Myocyte (in vitro differentiated cells): ENCODE data around the gene ZNF581. TPM values are rescaled to one million over a fixed set of nuclear protein-coding genes. Genes with fewer than 3 reads are reported as not detected.

Experiments
- DNase-seq: peaks from one replicate; pipeline ENCODE4 v3.0.0-alpha.2; 2012; ENCODE audit warnings: low read depth
- total RNA-seq: library from RNA; depleted of rRNA; stranded (reverse); fragments of >200 nt; gene quantifications from 2 replicates; pipeline ENCODE4 v1.2.3, GENCODE V29; 2014

The ZNF581 gene
- total RNA-seq, 1 donor from 2014 or later: 11.4 TPM

DNA sequence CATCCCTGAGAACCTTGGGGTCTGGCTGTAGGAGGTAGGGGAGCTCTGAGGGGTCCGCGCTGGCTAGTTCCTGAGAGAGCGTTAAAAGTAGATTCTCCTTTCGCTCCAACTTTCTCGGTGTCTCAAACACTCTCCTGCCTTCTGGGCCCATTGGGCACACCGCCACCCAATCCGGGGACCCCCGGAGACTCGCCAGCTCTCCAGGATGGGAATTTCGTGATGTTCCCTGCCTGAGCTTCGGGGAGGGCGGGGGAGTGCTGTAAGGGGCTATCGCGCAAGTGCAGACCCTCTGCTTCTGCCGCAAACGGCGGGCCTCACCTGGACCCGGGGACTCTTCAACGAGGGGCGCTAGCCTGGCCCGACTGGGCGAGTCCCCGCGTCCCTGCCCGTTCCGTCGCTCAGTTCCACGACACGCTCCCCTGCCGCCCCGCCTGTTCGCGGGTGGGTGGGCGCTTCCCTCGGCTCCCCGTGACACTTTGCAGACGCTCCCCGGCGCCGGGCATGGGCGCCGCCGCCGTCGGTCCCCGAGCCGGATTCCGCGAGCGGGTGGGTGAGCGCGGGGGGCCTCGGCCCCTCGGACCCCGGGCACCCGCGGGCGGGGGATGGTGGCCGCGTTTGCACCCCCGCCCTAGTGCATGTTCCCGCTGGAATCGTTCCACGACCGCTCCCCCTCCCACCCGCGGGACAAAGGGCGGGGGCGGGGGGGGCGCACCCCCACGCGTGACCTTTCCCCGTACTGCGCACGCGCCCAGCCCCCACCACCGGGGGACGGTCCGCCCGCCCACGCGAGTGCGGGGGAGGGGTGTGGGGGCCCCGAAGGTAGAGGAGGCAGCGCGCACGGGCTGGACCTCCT, 4.5 kb downstream of the ZNF581 start, which contains the start of gene CCDC106:
CCDC106 (plus strand) TSS at position 481 of the 853 bp plus-strand sequence. CDS start 835 bp downstream, outside the sequence.
- DNase-seq: peak; percentile 83

DNA sequence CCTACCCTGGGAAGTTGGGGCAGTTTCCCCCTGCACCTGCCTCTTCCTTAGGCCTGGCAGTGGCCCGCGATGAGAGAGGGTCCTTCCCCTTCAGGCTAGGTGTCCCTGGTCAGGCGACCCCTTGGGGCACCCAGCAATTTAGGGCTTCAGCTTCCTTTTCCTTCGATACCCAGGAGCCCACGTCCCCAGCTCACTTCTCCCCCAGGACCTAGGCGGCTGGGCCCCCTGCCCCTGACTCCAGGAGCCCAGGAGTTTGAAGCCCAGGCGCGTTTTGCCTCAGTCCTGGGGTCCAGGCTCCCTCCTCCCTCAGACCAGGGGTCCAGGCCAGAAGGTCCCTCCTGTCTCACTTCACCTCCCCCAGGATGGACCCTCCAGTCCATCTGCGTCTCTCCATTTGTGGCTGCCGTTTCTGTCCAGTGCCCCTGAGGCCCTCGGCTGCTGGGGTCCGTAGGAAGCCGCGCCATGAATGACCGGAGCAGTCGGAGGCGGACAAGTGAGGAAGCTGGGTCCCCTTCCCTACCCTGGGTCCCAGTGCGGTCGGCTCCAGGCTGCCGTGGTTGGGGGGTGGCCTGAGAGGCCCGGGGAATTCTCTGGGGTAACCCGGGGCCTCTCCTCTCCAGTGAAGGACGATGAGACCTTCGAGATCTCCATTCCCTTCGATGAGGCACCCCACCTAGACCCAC, 5.3 kb downstream of the ZNF581 start:
- DNase-seq: no peak

DNA sequence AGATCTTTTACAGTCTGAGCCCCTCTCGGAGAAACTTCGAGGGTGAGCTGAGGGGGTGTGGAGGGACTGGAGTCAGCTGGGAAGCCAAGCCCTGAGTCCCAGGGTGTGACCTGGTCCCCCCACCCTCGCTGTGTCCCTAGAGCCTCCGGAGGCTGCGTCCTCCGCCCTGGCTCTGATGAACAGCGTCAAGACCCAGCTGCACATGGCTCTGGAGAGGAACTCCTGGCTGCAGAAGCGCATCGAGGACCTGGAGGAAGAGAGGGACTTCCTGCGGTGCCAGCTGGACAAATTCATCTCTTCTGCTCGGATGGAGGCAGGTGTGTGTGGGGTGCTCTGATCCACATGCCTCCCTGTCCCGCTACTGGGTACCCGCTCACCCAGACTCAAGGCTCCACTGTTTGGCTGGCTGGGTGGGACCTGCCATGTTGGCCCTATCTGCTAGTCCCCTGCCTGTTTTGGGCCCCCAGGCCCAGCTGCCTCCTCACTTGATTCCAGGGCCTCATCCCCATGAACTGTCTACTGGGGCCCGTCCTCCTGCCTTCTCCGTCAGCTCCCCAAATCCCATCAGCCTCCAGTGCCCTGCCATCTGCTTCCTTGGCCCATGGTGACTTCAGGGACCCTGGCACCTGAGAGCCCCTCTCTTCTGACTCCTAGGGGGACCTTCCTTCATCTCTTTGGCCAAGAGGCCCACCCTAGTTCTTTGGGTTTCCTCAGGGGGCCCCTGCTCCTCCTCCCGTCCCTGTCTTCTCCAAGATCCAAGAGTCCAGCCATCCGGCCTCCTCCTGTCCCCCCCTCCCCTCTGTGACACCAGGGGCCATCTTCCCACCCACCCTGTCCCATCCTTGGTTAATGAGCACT, 6.0 kb downstream of the ZNF581 start:
- no peak for DNase-seq

- no peak for DNase-seq
Measured at GRCh38 chr19:55650126-55650557, 6.7 kb downstream of the ZNF581 start.

- no peak for DNase-seq
Measured at GRCh38 chr19:55650602-55651230, 7.3 kb downstream of the ZNF581 start.

DNA sequence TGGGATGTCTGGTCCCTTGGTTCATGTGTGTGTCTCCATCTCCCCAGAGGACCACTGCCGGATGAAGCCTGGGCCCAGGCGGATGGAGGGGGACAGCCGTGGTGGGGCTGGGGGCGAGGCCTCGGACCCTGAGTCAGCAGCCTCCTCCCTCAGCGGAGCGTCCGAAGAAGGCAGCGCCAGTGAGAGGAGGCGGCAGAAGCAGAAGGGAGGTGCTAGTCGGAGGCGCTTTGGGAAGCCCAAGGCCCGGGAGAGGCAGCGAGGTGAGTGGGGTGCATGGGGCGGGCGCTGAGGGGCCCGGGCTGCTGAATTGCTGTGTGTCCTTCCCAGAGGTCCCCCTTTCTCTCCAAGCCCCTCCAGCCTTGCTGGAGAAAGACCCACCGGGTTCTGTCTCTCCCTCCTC, 7.8 kb downstream of the ZNF581 start:
- no peak for DNase-seq

DNA sequence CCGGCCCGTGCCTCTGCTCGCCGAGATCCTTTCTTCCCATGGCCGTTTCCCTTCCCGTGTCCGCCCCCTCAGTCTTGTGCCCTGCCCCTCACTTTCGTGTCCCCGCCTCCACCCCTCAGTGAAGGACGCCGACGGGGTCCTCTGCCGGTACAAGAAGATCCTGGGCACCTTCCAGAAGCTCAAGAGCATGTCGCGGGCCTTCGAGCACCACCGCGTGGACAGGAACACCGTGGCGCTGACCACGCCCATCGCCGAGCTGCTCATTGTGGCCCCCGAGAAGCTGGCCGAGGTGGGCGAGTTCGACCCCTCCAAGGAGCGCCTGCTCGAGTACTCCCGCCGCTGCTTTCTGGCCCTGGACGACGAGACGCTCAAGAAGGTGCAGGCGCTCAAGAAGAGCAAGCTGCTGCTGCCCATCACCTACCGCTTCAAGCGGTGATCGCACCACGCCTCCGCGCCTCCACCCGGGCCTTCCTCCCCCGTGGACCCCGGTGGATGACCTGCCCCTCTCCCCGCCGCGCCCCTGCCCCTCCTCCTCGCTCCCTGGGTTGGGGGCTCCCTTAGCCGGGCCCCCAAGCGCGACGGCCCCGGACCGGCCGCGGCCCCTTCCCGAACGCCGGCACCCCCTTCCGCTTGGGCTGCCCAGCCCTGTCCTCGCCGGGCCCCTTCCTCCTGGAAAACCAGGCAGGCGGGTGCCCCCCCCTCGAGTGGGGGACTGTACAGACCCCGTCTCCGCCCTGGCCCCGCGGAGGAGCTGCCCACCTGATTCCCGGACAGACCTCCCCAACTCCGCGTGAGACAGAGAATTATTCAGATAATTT, 9.1 kb downstream of the ZNF581 start:
- DNase-seq: no peak

DNA sequence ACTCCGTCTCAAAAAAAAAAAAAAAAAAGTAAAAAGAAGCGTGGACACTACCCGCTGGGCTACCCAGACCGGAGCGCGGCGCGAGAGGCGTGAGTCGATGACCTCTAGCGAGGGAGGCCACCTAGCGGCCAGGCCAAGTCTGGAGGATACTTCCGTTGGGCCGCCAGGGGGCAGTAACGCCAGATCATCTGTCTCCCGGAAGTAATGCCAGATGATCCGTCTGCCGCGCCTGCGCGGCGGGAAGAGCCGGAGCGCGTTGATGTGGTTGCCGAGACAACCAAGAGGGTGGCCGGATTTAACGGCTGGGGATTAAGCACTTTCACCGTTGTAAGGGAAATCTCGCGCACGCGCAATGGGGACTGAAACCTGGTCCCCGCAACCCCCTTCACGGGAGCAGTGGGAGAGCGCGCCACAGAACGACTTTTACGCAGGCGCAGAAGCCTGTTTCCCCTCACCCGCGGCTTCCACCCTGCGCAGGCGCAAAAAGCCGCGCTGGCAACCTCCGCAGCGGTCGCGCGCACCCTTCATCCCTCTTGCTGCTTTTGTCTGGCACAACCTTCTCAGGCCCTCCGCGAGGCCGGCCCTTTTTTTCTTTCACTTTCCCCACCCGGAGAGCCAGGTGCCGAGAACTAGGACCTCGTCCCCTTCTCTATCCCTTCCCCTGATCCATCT, 10.3 kb downstream of the ZNF581 start:
- DNase-seq: peak; percentile 99

DNA sequence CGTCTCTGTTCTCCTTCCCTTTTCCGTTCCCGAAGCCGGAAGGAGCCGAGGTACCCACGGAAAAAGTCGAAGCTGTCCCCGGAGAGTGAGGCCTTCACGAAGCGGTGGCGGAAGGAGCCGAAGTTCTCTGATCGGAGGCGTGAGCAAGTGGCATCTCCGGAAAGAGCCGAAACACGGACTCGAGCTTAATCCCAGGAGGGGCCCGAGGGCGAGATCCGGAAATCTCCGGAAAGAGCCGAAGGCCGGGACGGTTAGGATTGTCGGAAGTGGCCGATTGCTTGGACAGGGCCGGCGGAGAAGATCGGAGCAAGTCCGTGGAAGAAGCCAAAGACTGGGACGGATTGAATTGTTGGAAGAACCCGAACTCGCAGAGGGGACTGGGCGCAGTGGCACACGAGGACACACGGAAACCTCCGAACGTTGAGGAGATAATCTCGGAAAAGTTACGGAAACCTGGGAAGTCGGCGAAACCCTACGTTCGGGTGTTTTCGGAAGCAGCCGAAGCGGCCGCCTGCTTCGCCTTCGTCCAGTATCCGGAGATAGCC, 10.9 kb downstream of the ZNF581 start:
- peak; percentile 100 for DNase-seq

GRCh38 chr19:55654868-55655647, 11.6 kb downstream of the ZNF581 start, which contains the start of gene U2AF2:
U2AF2 (plus strand) TSS chr19:55655035; CDS start chr19:55655105, 70 bp downstream.
- DNase-seq: peak; percentile 75

DNA sequence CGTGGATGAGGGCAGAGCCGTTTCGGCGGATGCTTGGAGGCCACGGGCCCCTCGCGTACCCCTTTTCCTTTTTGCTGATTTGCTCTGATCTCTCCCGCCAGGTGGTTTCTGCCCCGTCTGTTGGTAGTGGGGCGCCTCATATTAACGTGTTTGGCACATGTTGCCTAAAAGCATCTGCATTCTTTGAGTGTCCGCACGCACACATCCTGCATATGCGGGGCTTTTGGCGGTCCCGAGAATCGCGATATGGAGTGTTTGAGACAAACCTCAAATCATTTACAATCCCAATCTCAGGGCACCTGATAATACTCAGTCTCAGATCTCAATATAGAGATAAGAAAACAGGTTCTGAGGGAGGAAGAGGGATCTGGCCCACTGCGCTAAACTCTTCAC, 12.2 kb downstream of the ZNF581 start:
- no peak for DNase-seq

DNA sequence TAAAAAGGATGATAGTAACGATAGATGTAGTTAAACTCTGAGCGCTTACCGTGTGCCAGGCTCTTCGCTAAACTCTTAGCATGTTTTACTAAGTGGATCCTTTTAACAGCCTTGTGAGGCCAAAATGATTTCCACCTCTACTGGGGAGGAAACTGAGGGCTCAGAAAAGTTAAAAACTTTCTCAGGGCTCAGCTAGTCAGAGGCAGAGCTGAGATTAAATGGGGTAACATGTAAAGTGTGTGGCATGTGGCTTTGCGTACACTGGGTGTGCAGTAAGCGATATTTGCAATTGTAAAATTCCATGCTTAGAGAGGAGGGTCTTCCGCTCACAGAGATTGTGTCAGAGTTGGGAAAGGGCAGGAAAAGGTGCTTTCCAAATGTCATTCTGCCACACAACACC, 13.1 kb downstream of the ZNF581 start:
- no peak for DNase-seq

DNA sequence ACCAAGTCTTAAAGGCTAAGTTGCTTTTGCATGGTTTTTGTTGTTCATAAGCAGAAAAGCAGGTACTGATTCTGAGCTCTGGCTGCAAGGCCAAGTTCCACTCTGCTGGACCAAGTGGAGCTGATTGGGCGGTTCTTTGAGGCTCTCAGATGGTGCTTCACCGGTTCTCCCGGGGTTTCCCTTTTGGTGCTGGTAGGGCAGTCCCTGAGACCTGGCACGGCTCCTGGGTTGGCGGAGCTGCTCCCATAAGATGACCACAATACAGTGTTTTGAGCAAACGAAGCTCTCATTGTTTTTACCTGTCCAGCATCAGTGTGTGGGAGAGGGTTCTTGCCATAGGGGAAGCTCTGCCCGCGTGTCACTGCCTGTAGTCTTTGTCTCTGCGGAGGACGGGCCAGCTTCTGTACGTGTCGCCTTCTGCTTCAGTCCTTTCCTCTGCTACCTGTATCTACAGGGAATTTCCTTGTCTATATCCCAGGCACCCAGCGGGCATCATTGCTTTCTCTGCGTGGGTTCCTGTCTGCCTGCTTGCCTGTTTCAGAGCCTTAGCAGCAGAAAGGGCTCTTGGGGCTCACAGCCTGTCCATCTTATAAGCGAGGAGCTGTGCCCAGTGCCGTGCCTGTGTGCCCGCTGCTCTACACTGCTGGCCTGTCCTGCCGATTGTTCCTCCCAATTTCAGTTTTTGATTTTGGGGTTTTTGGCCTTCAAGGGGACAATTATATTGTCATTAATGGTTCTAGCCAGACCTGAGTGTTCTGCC, 13.7 kb downstream of the ZNF581 start:
- DNase-seq: no peak

DNA sequence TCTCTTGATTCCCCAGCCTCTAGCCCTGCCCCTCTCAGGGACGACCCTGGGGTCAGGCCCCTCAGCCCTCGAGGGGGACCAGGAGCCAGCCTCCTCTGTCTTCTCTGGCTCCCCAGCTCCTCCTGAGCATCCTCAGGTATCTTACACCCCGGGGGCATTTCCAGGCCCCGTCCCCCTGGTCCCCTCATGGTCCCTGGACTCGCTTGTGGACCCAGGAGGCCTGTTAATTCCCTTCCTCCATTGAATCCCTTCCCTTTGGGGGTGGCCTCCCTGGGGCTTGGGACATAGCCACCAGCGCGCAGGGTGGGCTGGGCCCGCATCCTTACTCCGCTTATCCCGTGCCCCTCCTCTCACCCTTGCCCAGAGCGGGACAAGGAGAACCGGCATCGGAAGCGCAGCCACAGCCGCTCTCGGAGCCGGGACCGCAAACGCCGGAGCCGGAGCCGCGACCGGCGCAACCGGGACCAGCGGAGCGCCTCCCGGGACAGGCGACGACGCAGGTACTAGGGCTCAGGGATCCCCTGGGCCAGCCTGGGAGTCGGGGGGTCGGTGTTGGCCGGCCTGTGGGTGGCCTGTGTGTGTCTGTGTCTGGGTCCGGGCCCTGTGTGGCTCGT, 15.5 kb downstream of the ZNF581 start:
- DNase-seq: no peak

GRCh38 chr19:55659822-55660221, 16.4 kb downstream of the ZNF581 start:
- no peak for DNase-seq

- no peak for DNase-seq
Measured at GRCh38 chr19:55660404-55660803, 17.0 kb downstream of the ZNF581 start.

- no peak for DNase-seq
Measured at GRCh38 chr19:55660991-55661390, 17.5 kb downstream of the ZNF581 start.
